Osteocyte (in vitro differentiated cells): ENCODE measurements around the gene SLC12A1. TPM values are rescaled to one million over a fixed set of nuclear protein-coding genes. Genes with fewer than 3 reads are reported as not detected.

ENCODE experiments used
- DNase-seq: peaks from one replicate; pipeline ENCODE4 v3.0.0; 2021; ENCODE audit warnings: mixed read lengths; ENCODE audit not compliant: unreplicated experiment; ENCODE audit errors: extremely low spot score
- H3K27ac Mint-ChIP-seq: one replicate; pipeline ENCODE4 v1.8.0; 2021; ENCODE audit warnings: mild to moderate bottlenecking, mixed read lengths; ENCODE audit not compliant: unreplicated experiment
- H3K27me3 Mint-ChIP-seq: one replicate; pipeline ENCODE4 v1.8.0; 2021; ENCODE audit warnings: mixed read lengths; ENCODE audit not compliant: unreplicated experiment
- H3K36me3 Mint-ChIP-seq: one replicate; pipeline ENCODE4 v1.8.0; 2021; ENCODE audit warnings: mixed read lengths; ENCODE audit not compliant: unreplicated experiment
- H3K4me1 Mint-ChIP-seq: one replicate; pipeline ENCODE4 v1.8.0; 2021; ENCODE audit warnings: mixed read lengths; ENCODE audit not compliant: unreplicated experiment
- H3K4me3 Mint-ChIP-seq: one replicate; pipeline ENCODE4 v1.8.0; 2021; ENCODE audit warnings: mild to moderate bottlenecking, moderate library complexity, mixed read lengths; ENCODE audit not compliant: unreplicated experiment
- H3K9me3 Mint-ChIP-seq: one replicate; pipeline ENCODE4 v1.8.0; 2021; ENCODE audit warnings: mixed read lengths; ENCODE audit not compliant: unreplicated experiment
- CTCF ChIP-seq: fragments of 200-600 bp; sonication (generic); IDR thresholded peaks from 2 replicates; pipeline ENCODE4 v1.5.0; 2021; ENCODE audit warnings: antibody characterized with exemption, mild to moderate bottlenecking, moderate library complexity
- total RNA-seq: library from RNA; stranded (reverse); gene quantifications from 2 replicates; pipeline ENCODE4 v1.2.1, GENCODE V29; 2021

SLC12A1 gene
- total RNA-seq, 1 donor from 2014 or later = not detected

GRCh38 chr15:48266024-48266689 lies 60.1 kb downstream of the SLC12A1 start:
- no peaks in the 10 kb centered on the region for H3K9me3 Mint-ChIP-seq
- H3K4me1 Mint-ChIP-seq = no peaks in the 10 kb centered on the region
- H3K4me3 Mint-ChIP-seq = no peak overlapping the region
- no peak overlapping the region for H3K27ac Mint-ChIP-seq
- H3K36me3 Mint-ChIP-seq = no peaks in the 10 kb centered on the region
- TF ChIP-seq CTCF = no peak
- H3K27me3 Mint-ChIP-seq = peaks cover 60% of the 10 kb centered on the region
- DNase-seq = no peak

- TF ChIP-seq CTCF = no peak
- no peaks in the 10 kb centered on the region for H3K4me1 Mint-ChIP-seq
- no peak overlapping the region for H3K4me3 Mint-ChIP-seq
Measured at GRCh38 chr15:48267766-48268165, 61.7 kb downstream of the SLC12A1 start.

GRCh38 chr15:48273049-48273448 lies 66.9 kb downstream of the SLC12A1 start:
- H3K4me1 Mint-ChIP-seq = no peaks in the 10 kb centered on the region
- H3K4me3 Mint-ChIP-seq = no peak overlapping the region
- H3K27ac Mint-ChIP-seq = no peak overlapping the region
- H3K9me3 Mint-ChIP-seq = no peaks in the 10 kb centered on the region
- H3K27me3 Mint-ChIP-seq = peaks cover 35% of the 10 kb centered on the region
- DNase-seq = no peak
- no peaks in the 10 kb centered on the region for H3K36me3 Mint-ChIP-seq
- no peak for TF ChIP-seq CTCF

More at GRCh38 chr15:48267766-48268165, 61.7 kb downstream of the SLC12A1 start:
- no peaks in the 10 kb centered on the region for H3K36me3 Mint-ChIP-seq
- DNase-seq = no peak
- H3K27ac Mint-ChIP-seq = no peak overlapping the region
- H3K27me3 Mint-ChIP-seq = peaks cover 61% of the 10 kb centered on the region
- no peaks in the 10 kb centered on the region for H3K9me3 Mint-ChIP-seq

- Mint-ChIP-seq H3K27me3 (peaks cover 29% of the 10 kb centered on the region), H3K36me3 (no peaks in the 10 kb centered on the region), H3K27ac (no peak overlapping the region), H3K4me3 (no peak overlapping the region), H3K4me1 (no peaks in the 10 kb centered on the region), H3K9me3 (no peaks in the 10 kb centered on the region)
- no peak for TF ChIP-seq CTCF
- DNase-seq = no peak
Measured at GRCh38 chr15:48278666-48279065, 72.6 kb downstream of the SLC12A1 start.

- TF ChIP-seq CTCF = no peak
- peaks cover 30% of the 10 kb centered on the region for H3K27me3 Mint-ChIP-seq
- no peak for DNase-seq
- H3K36me3 Mint-ChIP-seq = no peaks in the 10 kb centered on the region
- H3K27ac Mint-ChIP-seq = no peak overlapping the region
- H3K9me3 Mint-ChIP-seq = no peaks in the 10 kb centered on the region
- H3K4me3 Mint-ChIP-seq = no peak overlapping the region
- no peaks in the 10 kb centered on the region for H3K4me1 Mint-ChIP-seq
Measured at GRCh38 chr15:48279608-48280007, 73.5 kb downstream of the SLC12A1 start.
